ENCODE measurements around the gene ANKRD61. TPM values are rescaled to one million over a fixed set of nuclear protein-coding genes. Genes with fewer than 3 reads are reported as not detected.
"Not testable (repeated sequence)": the region's sequence is repeated elsewhere in the genome, so short reads cannot be mapped to it uniquely, and the experiment has no call there.

ANKRD61 gene
- total and polyA plus RNA-seq, 7 donors = 0.13 to 0.77 (median 0.36) TPM; not detected in 1

- peak within 1 kb of the TSS; percentile 91 for H3K27ac ChIP-seq
- intact Hi-C loops (cut with DNase I) = no loop called here
- no peaks in the 10 kb centered on the region for H3K27me3 ChIP-seq (ENCODE audit: insufficient read depth in 3 of 3, low read length in 2 of 3)
- ATAC-seq (peak; percentile 90 to 98 (median 96)), DNase-seq (peak; percentile 99)
- no peak for TF ChIP-seq CTCF (IDR thresholded peaks at IDR 0.05)
- H3K36me3 ChIP-seq (ENCODE audit: insufficient read depth in 1 of 2, low read depth in 1 of 2) = peaks cover 0 to 33% of the 10 kb centered on the region in 2 donors
- WGBS, 3 donors = 0 to 1% (median 0%) methylated on average over 82 to 84 of the region's 84 CpGs
- H3K4me1 ChIP-seq = peaks cover 55% of the 10 kb centered on the region
- peak within 1 kb of the TSS; percentile 89 for H3K4me3 ChIP-seq
- H3K9me3 ChIP-seq = no peaks in the 10 kb centered on the region
These were observed 22.2 kb upstream of the ANKRD61 start, which contains the start of the genes AIMP2 and PMS2 for GRCh38 chr7:6008668-6009611. Gene AIMP2, plus strand, starts transcription at chr7:6009272. Its CDS starts 92 bp downstream, at chr7:6009364. Gene PMS2, minus strand, starts transcription at chr7:6009049. Its CDS starts 30 bp downstream, at chr7:6009019.

GRCh38 chr7:6010370-6010769 is 20.8 kb upstream of the ANKRD61 start:
- DNase-seq; ATAC-seq; H3K9me3 ChIP-seq; H3K27me3 ChIP-seq (ENCODE audit: insufficient read depth in 3 of 3, low read length in 2 of 3): not testable (repeated sequence)
- peak overlapping the region; percentile 89 for H3K4me3 ChIP-seq
- WGBS, 3 donors = 39 to 64% (median 61%) methylated on average over 8 of the region's 8 CpGs
- peaks cover 0 to 29% of the 10 kb centered on the region in 2 donors for H3K36me3 ChIP-seq (ENCODE audit: insufficient read depth in 1 of 2, low read depth in 1 of 2)
- intact Hi-C loops (cut with DNase I) = loop anchor here in 1 of 2 donors (10.0 kb wide), 1 partner anchor 424 kb away; no protein-coding TSS in a partner anchor
- H3K27ac ChIP-seq = peak overlapping the region; percentile 91
- peaks cover 69% of the 10 kb centered on the region for H3K4me1 ChIP-seq

GRCh38 chr7:6011541-6011940 is 19.6 kb upstream of the ANKRD61 start:
- TF ChIP-seq CTCF (IDR thresholded peaks at IDR 0.05) = no peak
- Histone ChIP-seq H3K4me1 (peaks cover 80% of the 10 kb centered on the region), H3K27me3 (ENCODE audit: insufficient read depth in 3 of 3, low read length in 2 of 3) (no peaks in the 10 kb centered on the region), H3K9me3 (no peaks in the 10 kb centered on the region), H3K27ac (peak overlapping the region; percentile 91), H3K4me3 (peak overlapping the region; percentile 89), H3K36me3 (ENCODE audit: insufficient read depth in 1 of 2, low read depth in 1 of 2) (peaks cover 0 to 28% of the 10 kb centered on the region in 2 donors)
- WGBS, 3 donors = 28 to 53% (median 42%) methylated on average over 2 of the region's 2 CpGs
- DNase-seq (no peak), ATAC-seq (no peak)
- intact Hi-C loops (cut with DNase I) = loop anchor here in 1 of 2 donors (10.0 kb wide), 1 partner anchor 423 kb away; no protein-coding TSS in a partner anchor

- TF ChIP-seq CTCF (IDR thresholded peaks at IDR 0.05) = no peak
- ATAC-seq (peak in 1 of 4 donors; percentile 3), DNase-seq (no peak)
- peak overlapping the region; percentile 89 for H3K4me3 ChIP-seq
- H3K36me3 ChIP-seq (ENCODE audit: insufficient read depth in 1 of 2, low read depth in 1 of 2) = peaks cover 0 to 37% of the 10 kb centered on the region in 2 donors
- H3K9me3 ChIP-seq = no peaks in the 10 kb centered on the region
- no peaks in the 10 kb centered on the region for H3K27me3 ChIP-seq (ENCODE audit: insufficient read depth in 3 of 3, low read length in 2 of 3)
- WGBS, 3 donors = 37 to 69% (median 43%) methylated on average over 14 of the region's 14 CpGs
- H3K27ac ChIP-seq = peak overlapping the region; percentile 91
- intact Hi-C loops (cut with DNase I) = loop anchor here in 1 of 2 donors (10.0 kb wide), 1 partner anchor 422 kb away; no protein-coding TSS in a partner anchor
- H3K4me1 ChIP-seq = peaks cover 81% of the 10 kb centered on the region
These were observed 18.6 kb upstream of the ANKRD61 start for GRCh38 chr7:6012355-6013104.
